RWPE2 (cell line): ENCODE measurements around the gene KCNE3.

Experiments used
- ATAC-seq: fragments of 200-7000 bp; cut with Tn5 transposase; 3 replicates; pipeline ENCODE4 v1.9.1; 2021; ENCODE audit warnings: low read depth
- DNase-seq: peaks from one replicate; pipeline ENCODE4 v3.0.0-alpha.2; 2020; ENCODE audit warnings: low spot score
- H3K27ac ChIP-seq: fragments of 450-650 bp; 2 replicates; pipeline ENCODE4 v1.5.1; 2017; ENCODE audit warnings: mild to moderate bottlenecking; ENCODE audit not compliant: poor library complexity, severe bottlenecking
- H3K27me3 ChIP-seq: fragments of 250-450 bp; sonication (Bioruptor Pico); 2 replicates; pipeline ENCODE4 v1.5.1; 2021; ENCODE audit warnings: mild to moderate bottlenecking, moderate library complexity; ENCODE audit not compliant: insufficient read depth, poor library complexity, severe bottlenecking
- H3K36me3 ChIP-seq: fragments of 250-450 bp; sonication (Bioruptor Pico); 2 replicates; pipeline ENCODE4 v1.5.1; 2020; ENCODE audit warnings: low read depth, mild to moderate bottlenecking, moderate library complexity
- H3K4me1 ChIP-seq: fragments of 250-450 bp; sonication (Bioruptor Pico); 2 replicates; pipeline ENCODE4 v1.5.1; 2021; ENCODE audit warnings: mild to moderate bottlenecking, moderate library complexity; ENCODE audit not compliant: insufficient read depth, poor library complexity, severe bottlenecking
- H3K4me3 ChIP-seq: fragments of 250-450 bp; sonication (Bioruptor Pico); 2 replicates; pipeline ENCODE4 v1.5.1; 2021; ENCODE audit warnings: mild to moderate bottlenecking, moderate library complexity; ENCODE audit not compliant: severe bottlenecking
- H3K9me3 ChIP-seq: fragments of 250-450 bp; sonication (Bioruptor Pico); 2 replicates; pipeline ENCODE4 v1.5.1; 2021; ENCODE audit warnings: mild to moderate bottlenecking, moderate library complexity; ENCODE audit not compliant: severe bottlenecking
- TF ChIP-seq, protein P1 (sequence below): fragments of 450-650 bp; IDR thresholded peaks from one replicate; pipeline ENCODE4 v1.5.1; 2017; ENCODE audit warnings: mild to moderate bottlenecking, moderate library complexity; ENCODE audit not compliant: poor library complexity, severe bottlenecking

KCNE3 gene

GRCh38 chr11:74492084-74492483, 24.7 kb upstream of the KCNE3 start:
- Histone ChIP-seq H3K27ac (peak overlapping the region; percentile 84), H3K4me3 (no peak overlapping the region), H3K27me3 (no peaks in the 10 kb centered on the region), H3K4me1 (peaks cover 3% of the 10 kb centered on the region), H3K9me3 (no peaks in the 10 kb centered on the region), H3K36me3 (no peaks in the 10 kb centered on the region)
- DNase-seq (no peak), ATAC-seq (no peak)
- TF ChIP-seq, protein P1, sequence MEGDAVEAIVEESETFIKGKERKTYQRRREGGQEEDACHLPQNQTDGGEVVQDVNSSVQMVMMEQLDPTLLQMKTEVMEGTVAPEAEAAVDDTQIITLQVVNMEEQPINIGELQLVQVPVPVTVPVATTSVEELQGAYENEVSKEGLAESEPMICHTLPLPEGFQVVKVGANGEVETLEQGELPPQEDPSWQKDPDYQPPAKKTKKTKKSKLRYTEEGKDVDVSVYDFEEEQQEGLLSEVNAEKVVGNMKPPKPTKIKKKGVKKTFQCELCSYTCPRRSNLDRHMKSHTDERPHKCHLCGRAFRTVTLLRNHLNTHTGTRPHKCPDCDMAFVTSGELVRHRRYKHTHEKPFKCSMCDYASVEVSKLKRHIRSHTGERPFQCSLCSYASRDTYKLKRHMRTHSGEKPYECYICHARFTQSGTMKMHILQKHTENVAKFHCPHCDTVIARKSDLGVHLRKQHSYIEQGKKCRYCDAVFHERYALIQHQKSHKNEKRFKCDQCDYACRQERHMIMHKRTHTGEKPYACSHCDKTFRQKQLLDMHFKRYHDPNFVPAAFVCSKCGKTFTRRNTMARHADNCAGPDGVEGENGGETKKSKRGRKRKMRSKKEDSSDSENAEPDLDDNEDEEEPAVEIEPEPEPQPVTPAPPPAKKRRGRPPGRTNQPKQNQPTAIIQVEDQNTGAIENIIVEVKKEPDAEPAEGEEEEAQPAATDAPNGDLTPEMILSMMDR = no peak

- TF ChIP-seq, protein P1 = no peak
- Histone ChIP-seq H3K36me3 (no peaks in the 10 kb centered on the region), H3K4me3 (no peak overlapping the region)
Measured at GRCh38 chr11:74490941-74491340, 23.6 kb upstream of the KCNE3 start.

GRCh38 chr11:74487875-74488274, 20.5 kb upstream of the KCNE3 start:
- DNase-seq (no peak), ATAC-seq (0 out of 3 replicates have a peak, but pooled peaks have one; percentile 50)
- Histone ChIP-seq H3K27ac (no peak overlapping the region), H3K9me3 (no peaks in the 10 kb centered on the region), H3K4me3 (no peak overlapping the region), H3K4me1 (peaks cover 3% of the 10 kb centered on the region), H3K27me3 (no peaks in the 10 kb centered on the region), H3K36me3 (no peaks in the 10 kb centered on the region)
- TF ChIP-seq, protein P1 = peak; percentile 44

More at GRCh38 chr11:74490941-74491340, 23.6 kb upstream of the KCNE3 start:
- Histone ChIP-seq H3K27me3 (no peaks in the 10 kb centered on the region), H3K9me3 (no peaks in the 10 kb centered on the region), H3K27ac (no peak overlapping the region), H3K4me1 (peaks cover 3% of the 10 kb centered on the region)
- ATAC-seq (no peak), DNase-seq (no peak)

- Histone ChIP-seq H3K27ac (no peak overlapping the region), H3K4me1 (no peaks in the 10 kb centered on the region), H3K9me3 (no peaks in the 10 kb centered on the region), H3K4me3 (no peak overlapping the region), H3K27me3 (no peaks in the 10 kb centered on the region), H3K36me3 (no peaks in the 10 kb centered on the region)
- DNase-seq (no peak), ATAC-seq (no peak)
- TF ChIP-seq, protein P1 = no peak
Measured at GRCh38 chr11:74485868-74486267, 18.5 kb upstream of the KCNE3 start.

- H3K9me3 ChIP-seq = no peaks in the 10 kb centered on the region
- H3K36me3 ChIP-seq = no peaks in the 10 kb centered on the region
- H3K27me3 ChIP-seq = no peaks in the 10 kb centered on the region
- DNase-seq (no peak), ATAC-seq (no peak)
- H3K4me3 ChIP-seq = no peak overlapping the region
- H3K27ac ChIP-seq = no peak overlapping the region
- H3K4me1 ChIP-seq = no peaks in the 10 kb centered on the region
- TF ChIP-seq, protein P1 = no peak
Measured at GRCh38 chr11:74480688-74481417, 13.5 kb upstream of the KCNE3 start.
